Measurements from ENCODE around the gene RTRAF. TPM values are rescaled to one million over a fixed set of nuclear protein-coding genes. Genes with fewer than 3 reads are reported as not detected.

The RTRAF gene
- total RNA-seq, 1 donor: 53.2 TPM

GRCh38 chr14:52042371-52043289 lies 53.3 kb downstream of the RTRAF start:
- Histone ChIP-seq H3K4me2 (ENCODE audit: insufficient read depth, low read length) (peak overlapping the region; percentile 7), H3K4me3 (ENCODE audit: insufficient read depth, low read length) (no peak overlapping the region), H3K27ac (ENCODE audit: low read depth, low read length) (no peak overlapping the region), H3K27me3 (ENCODE audit: insufficient read depth, low read length) (no peaks in the 10 kb centered on the region), H3K4me1 (ENCODE audit: insufficient read depth, low read length) (peaks cover 29% of the 10 kb centered on the region), H2AFZ (ENCODE audit: low read length) (no peak overlapping the region), H4K20me1 (ENCODE audit: insufficient read depth, low read length) (no peaks in the 10 kb centered on the region), H3K9me3 (ENCODE audit: low read depth, low read length) (no peaks in the 10 kb centered on the region), H3K79me2 (ENCODE audit: insufficient read depth, low read length) (peaks cover 34% of the 10 kb centered on the region), H3K36me3 (ENCODE audit: insufficient read depth, low read length) (peaks cover 42% of the 10 kb centered on the region)
- peak; percentile 41 for DNase-seq (ENCODE audit: insufficient read length, low spot score, missing footprints)
- no peak for TF ChIP-seq CTCF (IDR thresholded peaks at IDR 0.05; ENCODE audit: extremely low read depth, low read depth, low read length)

- peak; percentile 47 for TF ChIP-seq CTCF (IDR thresholded peaks at IDR 0.05; ENCODE audit: extremely low read depth, low read depth, low read length)
- Histone ChIP-seq H2AFZ (ENCODE audit: low read length) (no peak overlapping the region), H3K4me3 (ENCODE audit: insufficient read depth, low read length) (no peak overlapping the region), H3K4me2 (ENCODE audit: insufficient read depth, low read length) (no peak overlapping the region), H3K36me3 (ENCODE audit: insufficient read depth, low read length) (peaks cover 34% of the 10 kb centered on the region), H3K4me1 (ENCODE audit: insufficient read depth, low read length) (peaks cover 32% of the 10 kb centered on the region), H3K9me3 (ENCODE audit: low read depth, low read length) (no peaks in the 10 kb centered on the region), H3K79me2 (ENCODE audit: insufficient read depth, low read length) (peaks cover 45% of the 10 kb centered on the region), H4K20me1 (ENCODE audit: insufficient read depth, low read length) (no peaks in the 10 kb centered on the region), H3K27ac (ENCODE audit: low read depth, low read length) (no peak overlapping the region), H3K27me3 (ENCODE audit: insufficient read depth, low read length) (no peaks in the 10 kb centered on the region)
- DNase-seq (ENCODE audit: insufficient read length, low spot score, missing footprints): peak; percentile 66
Observed at GRCh38 chr14:52043690-52044089, 54.3 kb downstream of the RTRAF start.

- H3K36me3 ChIP-seq (ENCODE audit: insufficient read depth, low read length): peaks cover 21% of the 10 kb centered on the region
- no peaks in the 10 kb centered on the region for H3K27me3 ChIP-seq (ENCODE audit: insufficient read depth, low read length)
- no peaks in the 10 kb centered on the region for H4K20me1 ChIP-seq (ENCODE audit: insufficient read depth, low read length)
- H3K4me1 ChIP-seq (ENCODE audit: insufficient read depth, low read length): peaks cover 34% of the 10 kb centered on the region
- peak; percentile 88 for DNase-seq (ENCODE audit: insufficient read length, low spot score, missing footprints)
- H3K4me2 ChIP-seq (ENCODE audit: insufficient read depth, low read length): peak overlapping the region; percentile 66
- no peak for TF ChIP-seq CTCF (IDR thresholded peaks at IDR 0.05; ENCODE audit: extremely low read depth, low read depth, low read length)
- H2AFZ ChIP-seq (ENCODE audit: low read length): no peak overlapping the region
- peak overlapping the region; percentile 91 for H3K27ac ChIP-seq (ENCODE audit: low read depth, low read length)
- peaks cover 55% of the 10 kb centered on the region for H3K79me2 ChIP-seq (ENCODE audit: insufficient read depth, low read length)
- H3K4me3 ChIP-seq (ENCODE audit: insufficient read depth, low read length): no peak overlapping the region
- no peaks in the 10 kb centered on the region for H3K9me3 ChIP-seq (ENCODE audit: low read depth, low read length)
Observed at GRCh38 chr14:52044791-52045522, 55.6 kb downstream of the RTRAF start.

Data from osteoblast (primary cell).